Measurements from ENCODE around the gene HNRNPUL2. TPM values are rescaled to one million over a fixed set of nuclear protein-coding genes. Genes with fewer than 3 reads are reported as not detected.
A peak's percentile ranks its signal among the peaks of the same experiment; 100 is the strongest.

The HNRNPUL2 gene
- total RNA-seq, 1 experiment from 2014 or later: 62.9 TPM

DNA sequence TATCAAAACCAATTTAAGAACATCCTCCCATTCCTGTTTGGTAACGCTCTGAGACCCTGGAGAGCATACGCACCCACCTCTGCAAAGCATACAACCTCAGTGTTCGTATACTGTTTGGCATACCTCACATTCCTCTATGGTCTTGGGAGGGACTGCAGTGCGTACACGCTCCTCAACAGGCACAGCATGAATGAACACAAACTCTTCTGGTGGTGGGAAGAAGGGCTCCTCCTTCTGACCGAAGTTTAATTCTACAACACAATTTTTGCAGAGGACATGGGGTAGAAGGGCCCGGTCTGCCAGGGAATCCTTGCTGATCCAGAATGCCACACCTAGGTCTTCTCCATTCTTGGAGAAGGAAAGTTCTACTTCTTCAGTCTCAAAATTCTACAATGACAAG lies 5.3 kb downstream of the HNRNPUL2 start:
- Mint-ChIP-seq H3K27me3 (ENCODE audit: insufficient read depth, unreplicated experiment) (no peaks in the 10 kb centered on the region), H3K4me3 (ENCODE audit: unreplicated experiment) (peak overlapping the region; percentile 25), H3K4me1 (ENCODE audit: low read depth, unreplicated experiment) (peaks cover 36% of the 10 kb centered on the region), H3K27ac (ENCODE audit: unreplicated experiment) (peak overlapping the region; percentile 37), H3K9me3 (ENCODE audit: unreplicated experiment) (no peaks in the 10 kb centered on the region), H3K36me3 (ENCODE audit: insufficient read depth, unreplicated experiment) (peaks cover 100% of the 10 kb centered on the region)
- BruUV-seq (replicated peaks): TSS peak; percentile 26
- H3K4me1 ChIP-seq: peaks cover 23% of the 10 kb centered on the region
- intact Hi-C loops (cut with micrococcal nuclease; ENCODE audit: unreplicated experiment): loop anchor here (1.0 to 10.0 kb wide), 3 partner anchors 9 to 133 kb away; no protein-coding TSS in a partner anchor
- ChIA-PET POLR2A (no interaction called here), CTCF (no interaction called here)
- H3K4me3 ChIP-seq (ENCODE audit: low read depth, low read length): no peak overlapping the region
- TF ChIP-seq, protein P1, sequence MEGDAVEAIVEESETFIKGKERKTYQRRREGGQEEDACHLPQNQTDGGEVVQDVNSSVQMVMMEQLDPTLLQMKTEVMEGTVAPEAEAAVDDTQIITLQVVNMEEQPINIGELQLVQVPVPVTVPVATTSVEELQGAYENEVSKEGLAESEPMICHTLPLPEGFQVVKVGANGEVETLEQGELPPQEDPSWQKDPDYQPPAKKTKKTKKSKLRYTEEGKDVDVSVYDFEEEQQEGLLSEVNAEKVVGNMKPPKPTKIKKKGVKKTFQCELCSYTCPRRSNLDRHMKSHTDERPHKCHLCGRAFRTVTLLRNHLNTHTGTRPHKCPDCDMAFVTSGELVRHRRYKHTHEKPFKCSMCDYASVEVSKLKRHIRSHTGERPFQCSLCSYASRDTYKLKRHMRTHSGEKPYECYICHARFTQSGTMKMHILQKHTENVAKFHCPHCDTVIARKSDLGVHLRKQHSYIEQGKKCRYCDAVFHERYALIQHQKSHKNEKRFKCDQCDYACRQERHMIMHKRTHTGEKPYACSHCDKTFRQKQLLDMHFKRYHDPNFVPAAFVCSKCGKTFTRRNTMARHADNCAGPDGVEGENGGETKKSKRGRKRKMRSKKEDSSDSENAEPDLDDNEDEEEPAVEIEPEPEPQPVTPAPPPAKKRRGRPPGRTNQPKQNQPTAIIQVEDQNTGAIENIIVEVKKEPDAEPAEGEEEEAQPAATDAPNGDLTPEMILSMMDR (IDR thresholded peaks at IDR 0.05; ENCODE audit: insufficient read depth in 1 of 2, low read depth in 1 of 2, low read length in 1 of 2, severe bottlenecking in 1 of 2, unreplicated experiment in 1 of 2): peak; percentile 49 to 54
- no peaks in the 10 kb centered on the region for H3K9me3 ChIP-seq
- DNase-seq: peak; percentile 73 to 80
- H3K36me3 ChIP-seq (ENCODE audit: control insufficient read depth, insufficient read depth, low read length): peaks cover 14% of the 10 kb centered on the region
- no peaks in the 10 kb centered on the region for H3K27me3 ChIP-seq (replicated peaks; ENCODE audit: control insufficient read depth, insufficient read depth, low read length)

DNA sequence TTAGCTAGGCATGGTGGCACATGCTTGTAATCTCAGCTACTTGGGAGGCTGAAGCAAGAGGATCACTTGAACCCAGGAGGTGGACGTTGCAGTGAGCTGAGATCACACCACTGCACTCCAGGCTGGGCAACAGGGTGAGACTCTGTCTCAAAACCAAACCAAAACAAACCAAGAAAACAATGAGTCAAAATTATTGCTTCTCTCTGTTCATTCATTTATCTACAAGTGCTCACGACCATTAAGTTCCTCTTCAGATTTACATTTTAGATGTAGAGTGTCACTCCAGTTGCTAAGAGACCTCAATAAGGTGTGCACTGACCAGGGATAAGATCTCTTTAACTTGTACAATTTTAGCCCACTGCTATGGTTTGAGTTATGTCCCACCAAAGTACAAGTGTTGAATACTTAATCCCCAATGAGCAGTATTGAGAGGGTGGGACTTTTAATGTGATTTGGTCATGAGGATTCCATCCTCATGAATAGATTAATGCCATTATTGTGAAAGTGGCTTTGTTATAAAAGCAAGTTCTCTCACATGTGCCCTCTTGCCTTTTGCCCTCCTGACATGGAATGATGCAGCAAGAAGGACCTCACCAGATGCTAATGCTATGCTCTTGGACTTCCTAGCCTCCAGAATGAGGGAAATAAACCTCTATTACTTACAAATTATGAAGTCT lies 7.8 kb downstream of the HNRNPUL2 start:
- peaks cover 15% of the 10 kb centered on the region; the same call in 1 of the 2 replicates for H3K4me1 ChIP-seq
- TF ChIP-seq, protein P1 (IDR thresholded peaks at IDR 0.05; ENCODE audit: insufficient read depth in 1 of 2, low read depth in 1 of 2, low read length in 1 of 2, severe bottlenecking in 1 of 2, unreplicated experiment in 1 of 2): no peak
- H3K27me3 ChIP-seq (replicated peaks; ENCODE audit: control insufficient read depth, insufficient read depth, low read length): no peaks in the 10 kb centered on the region
- ChIA-PET CTCF (no interaction called here), POLR2A (interaction anchor here (0.8 kb wide), 1 partner anchor 39 kb away, joined by 5 read pairs; no protein-coding TSS in a partner anchor)
- Mint-ChIP-seq H3K36me3 (ENCODE audit: insufficient read depth, unreplicated experiment) (peaks cover 100% of the 10 kb centered on the region), H3K27ac (ENCODE audit: unreplicated experiment) (no peak overlapping the region), H3K27me3 (ENCODE audit: insufficient read depth, unreplicated experiment) (no peaks in the 10 kb centered on the region), H3K9me3 (ENCODE audit: unreplicated experiment) (no peaks in the 10 kb centered on the region), H3K4me1 (ENCODE audit: low read depth, unreplicated experiment) (peaks cover 42% of the 10 kb centered on the region), H3K4me3 (ENCODE audit: unreplicated experiment) (no peak overlapping the region)
- H3K36me3 ChIP-seq (ENCODE audit: control insufficient read depth, insufficient read depth, low read length): peaks cover 21% of the 10 kb centered on the region
- no peak overlapping the region for H3K4me3 ChIP-seq (ENCODE audit: low read depth, low read length)
- no TSS peak for BruUV-seq (replicated peaks)
- intact Hi-C loops (cut with micrococcal nuclease; ENCODE audit: unreplicated experiment): no loop called here
- no peaks in the 10 kb centered on the region for H3K9me3 ChIP-seq
- no peak for DNase-seq

DNA sequence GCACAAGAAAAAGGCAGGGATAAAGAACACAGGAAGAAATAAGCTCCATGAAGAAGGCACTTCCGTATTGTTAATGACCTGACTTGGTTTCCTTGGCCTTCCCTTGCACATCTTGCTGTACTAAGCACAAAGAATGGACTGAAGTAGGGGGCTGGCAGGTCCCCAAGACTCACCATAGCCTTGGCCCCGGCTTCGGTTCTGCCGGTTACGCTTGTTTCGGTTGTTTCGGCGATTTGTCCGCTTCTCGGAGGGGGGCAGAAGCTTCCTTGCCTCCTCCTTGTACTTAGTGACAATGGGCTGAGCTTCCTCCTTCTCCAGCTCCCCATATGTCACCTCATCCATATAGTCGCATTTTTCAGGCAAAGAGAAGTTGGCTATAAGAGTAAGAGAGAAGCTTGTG lies 10.4 kb downstream of the HNRNPUL2 start:
- Histone ChIP-seq H3K4me3 (ENCODE audit: low read depth, low read length) (no peak overlapping the region), H3K27me3 (replicated peaks; ENCODE audit: control insufficient read depth, insufficient read depth, low read length) (no peaks in the 10 kb centered on the region), H3K9me3 (no peaks in the 10 kb centered on the region), H3K36me3 (ENCODE audit: control insufficient read depth, insufficient read depth, low read length) (peaks cover 21% of the 10 kb centered on the region), H3K4me1 (peaks cover 24% of the 10 kb centered on the region)
- BruUV-seq (replicated peaks): no TSS peak
- H3K27ac Mint-ChIP-seq (ENCODE audit: unreplicated experiment): no peak overlapping the region
- no peaks in the 10 kb centered on the region for H3K27me3 Mint-ChIP-seq (ENCODE audit: insufficient read depth, unreplicated experiment)
- intact Hi-C loops (cut with micrococcal nuclease; ENCODE audit: unreplicated experiment): no loop called here
- peaks cover 100% of the 10 kb centered on the region for H3K36me3 Mint-ChIP-seq (ENCODE audit: insufficient read depth, unreplicated experiment)
- H3K4me3 Mint-ChIP-seq (ENCODE audit: unreplicated experiment): no peak overlapping the region
- H3K4me1 Mint-ChIP-seq (ENCODE audit: low read depth, unreplicated experiment): peaks cover 39% of the 10 kb centered on the region
- DNase-seq: no peak
- CTCF ChIA-PET: no interaction called here
- TF ChIP-seq, protein P1 (IDR thresholded peaks at IDR 0.05; ENCODE audit: insufficient read depth in 1 of 2, low read depth in 1 of 2, low read length in 1 of 2, severe bottlenecking in 1 of 2, unreplicated experiment in 1 of 2): no peak
- POLR2A ChIA-PET: no interaction called here
- H3K9me3 Mint-ChIP-seq (ENCODE audit: unreplicated experiment): no peaks in the 10 kb centered on the region
